ENCODE data around the gene STAB1.

- no peak for TF ChIP-seq EZH2 (IDR thresholded peaks at IDR 0.05; ENCODE audit: insufficient read depth, poor library complexity, severe bottlenecking)
- TF ChIP-seq EZH2phosphoT487 (IDR thresholded peaks at IDR 0.05; ENCODE audit: insufficient read depth, low read depth): no peak
These were observed 41.5 kb upstream of the STAB1 start, which contains the start of gene TNNC1 for GRCh38 chr3:52453496-52454249.
